Measurements from ENCODE around the gene TSR3.

DNA sequence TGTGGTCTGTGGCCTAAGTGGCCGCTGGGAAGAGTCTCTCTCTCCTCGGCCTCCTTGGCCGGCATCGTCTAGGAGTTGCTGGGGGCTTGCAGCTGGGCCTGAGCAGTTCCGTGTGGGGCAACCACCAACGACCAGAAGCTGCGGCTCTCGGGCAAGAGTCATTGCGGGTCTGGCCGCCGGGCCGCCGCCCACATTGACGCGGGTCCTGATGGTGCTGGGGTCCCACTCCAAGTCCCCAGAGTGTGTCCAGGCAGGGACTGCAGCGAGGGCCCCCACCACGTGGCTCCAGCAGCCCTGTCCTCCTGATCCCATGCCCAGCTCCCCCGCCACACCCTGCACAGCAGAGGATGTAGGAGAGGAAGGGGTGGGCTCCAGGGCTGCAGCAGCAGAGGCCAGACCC is 31.9 kb upstream of the TSR3 start:
- TF ChIP-seq, protein P1, sequence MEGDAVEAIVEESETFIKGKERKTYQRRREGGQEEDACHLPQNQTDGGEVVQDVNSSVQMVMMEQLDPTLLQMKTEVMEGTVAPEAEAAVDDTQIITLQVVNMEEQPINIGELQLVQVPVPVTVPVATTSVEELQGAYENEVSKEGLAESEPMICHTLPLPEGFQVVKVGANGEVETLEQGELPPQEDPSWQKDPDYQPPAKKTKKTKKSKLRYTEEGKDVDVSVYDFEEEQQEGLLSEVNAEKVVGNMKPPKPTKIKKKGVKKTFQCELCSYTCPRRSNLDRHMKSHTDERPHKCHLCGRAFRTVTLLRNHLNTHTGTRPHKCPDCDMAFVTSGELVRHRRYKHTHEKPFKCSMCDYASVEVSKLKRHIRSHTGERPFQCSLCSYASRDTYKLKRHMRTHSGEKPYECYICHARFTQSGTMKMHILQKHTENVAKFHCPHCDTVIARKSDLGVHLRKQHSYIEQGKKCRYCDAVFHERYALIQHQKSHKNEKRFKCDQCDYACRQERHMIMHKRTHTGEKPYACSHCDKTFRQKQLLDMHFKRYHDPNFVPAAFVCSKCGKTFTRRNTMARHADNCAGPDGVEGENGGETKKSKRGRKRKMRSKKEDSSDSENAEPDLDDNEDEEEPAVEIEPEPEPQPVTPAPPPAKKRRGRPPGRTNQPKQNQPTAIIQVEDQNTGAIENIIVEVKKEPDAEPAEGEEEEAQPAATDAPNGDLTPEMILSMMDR (IDR thresholded peaks at IDR 0.05): no peak
- TF ChIP-seq EP300 (IDR thresholded peaks at IDR 0.05): no peak

All from upper lobe of left lung (tissue), 4 donors.